HG03565 (cell line): Measurements from ENCODE around the gene NDUFV1.
"Not testable (repeated sequence)": the region's sequence is repeated elsewhere in the genome, so short reads cannot be mapped to it uniquely, and the experiment has no call there.

Experiments used
- ATAC-seq: cut with Tn5 transposase; IDR thresholded peaks from one replicate; pipeline ENCODE4 v1.9.1; 2021; ENCODE audit warnings: mild to moderate bottlenecking, moderate library complexity; ENCODE audit not compliant: unreplicated experiment

NDUFV1 gene

DNA sequence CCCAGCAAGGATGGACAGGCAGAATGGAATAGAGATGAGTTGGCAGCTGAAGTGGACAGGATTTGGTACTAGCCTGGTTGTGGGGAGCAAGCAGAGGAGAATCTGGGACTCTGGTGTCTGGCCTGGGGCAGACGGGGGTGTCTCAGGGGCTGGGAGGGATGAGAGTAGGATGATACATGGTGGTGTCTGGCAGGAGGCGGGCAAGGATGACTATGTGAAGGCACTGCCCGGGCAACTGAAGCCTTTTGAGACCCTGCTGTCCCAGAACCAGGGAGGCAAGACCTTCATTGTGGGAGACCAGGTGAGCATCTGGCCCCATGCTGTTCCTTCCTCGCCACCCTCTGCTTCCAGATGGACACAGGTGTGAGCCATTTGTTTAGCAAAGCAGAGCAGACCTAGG is 20.8 kb upstream of the NDUFV1 start:
- no peak for ATAC-seq

- ATAC-seq = no peak
Observed at GRCh38 chr11:67586568-67587250, 20.0 kb upstream of the NDUFV1 start.

DNA sequence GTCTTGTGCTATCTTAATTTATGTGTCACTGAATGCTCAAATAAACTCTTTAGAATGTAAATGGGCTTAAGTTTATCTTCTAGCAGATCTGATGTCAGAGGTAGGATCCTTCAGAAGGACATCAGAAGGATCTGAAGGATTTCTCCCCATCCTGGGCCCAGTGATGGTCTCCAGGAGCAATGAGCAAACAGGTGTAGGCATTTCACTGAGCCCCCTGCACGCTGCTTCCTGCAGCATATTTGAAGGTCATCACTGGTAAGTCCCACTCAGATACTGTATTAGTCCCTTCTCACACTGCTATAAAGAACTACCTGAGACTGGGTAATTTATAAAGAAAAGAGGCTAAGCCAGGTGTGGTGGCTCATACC is 18.6 kb upstream of the NDUFV1 start:
- peak; percentile 32 for ATAC-seq

DNA sequence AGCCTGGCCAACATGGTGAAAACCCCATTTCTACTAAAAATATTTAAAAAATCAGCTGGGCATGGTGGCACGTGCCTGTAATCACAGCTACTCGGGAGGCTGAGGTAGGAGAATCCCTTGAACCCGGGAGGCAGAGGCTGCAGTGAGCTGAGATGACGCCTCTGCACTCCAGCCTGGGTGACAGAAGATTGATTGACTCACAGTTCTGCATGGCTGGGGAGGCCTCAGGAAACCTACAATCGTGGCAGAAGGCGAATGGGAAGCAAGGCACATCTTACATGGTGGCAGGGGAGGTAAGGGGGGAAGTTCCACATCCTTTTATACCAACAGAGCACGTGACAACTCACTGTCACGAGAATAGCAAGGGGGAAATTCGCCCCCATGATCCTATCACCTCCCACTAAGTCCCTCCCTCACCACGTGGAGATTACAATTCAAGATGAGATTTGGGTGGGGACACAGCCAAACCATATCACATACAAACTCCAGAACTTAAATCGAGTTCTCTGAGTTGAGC is 17.8 kb upstream of the NDUFV1 start:
- not testable (repeated sequence) for ATAC-seq

DNA sequence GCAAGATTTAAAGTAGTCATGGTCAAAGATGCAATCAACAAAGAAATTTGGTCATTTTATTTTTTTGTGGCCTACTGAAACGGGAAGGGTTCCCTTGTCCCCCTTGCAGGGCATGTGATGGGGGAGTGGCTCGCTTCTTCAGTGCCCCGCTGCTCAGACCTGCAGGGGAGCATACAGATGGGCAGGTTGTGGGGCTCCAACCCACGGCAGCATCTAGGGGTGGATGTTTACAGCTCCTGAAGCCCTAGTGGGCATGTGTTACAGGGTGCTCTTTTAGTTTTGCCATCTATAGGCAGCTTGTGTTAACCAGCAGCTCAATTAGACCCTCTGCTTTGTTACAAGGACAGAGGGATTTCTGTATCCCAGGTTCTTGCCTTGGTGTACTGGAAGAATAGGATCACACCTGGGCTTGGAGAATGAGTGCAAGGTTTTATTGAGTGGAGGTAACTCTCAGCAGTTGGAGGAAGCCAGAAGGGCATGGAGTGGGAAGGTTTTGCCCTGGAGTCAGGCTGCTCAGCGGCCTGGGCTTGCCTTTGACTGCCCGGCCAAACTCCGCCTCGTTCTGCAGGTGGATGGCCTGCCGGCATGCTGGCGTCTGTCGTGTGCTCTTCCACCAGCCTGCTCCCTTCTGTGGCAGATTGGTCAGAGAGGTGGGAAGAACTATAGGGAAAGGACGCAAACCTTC is 13.7 kb upstream of the NDUFV1 start:
- no peak for ATAC-seq

- no peak for ATAC-seq
Observed at GRCh38 chr11:67593565-67593905, 13.2 kb upstream of the NDUFV1 start.

GRCh38 chr11:67594480-67594879 is 12.3 kb upstream of the NDUFV1 start:
- no peak for ATAC-seq

DNA sequence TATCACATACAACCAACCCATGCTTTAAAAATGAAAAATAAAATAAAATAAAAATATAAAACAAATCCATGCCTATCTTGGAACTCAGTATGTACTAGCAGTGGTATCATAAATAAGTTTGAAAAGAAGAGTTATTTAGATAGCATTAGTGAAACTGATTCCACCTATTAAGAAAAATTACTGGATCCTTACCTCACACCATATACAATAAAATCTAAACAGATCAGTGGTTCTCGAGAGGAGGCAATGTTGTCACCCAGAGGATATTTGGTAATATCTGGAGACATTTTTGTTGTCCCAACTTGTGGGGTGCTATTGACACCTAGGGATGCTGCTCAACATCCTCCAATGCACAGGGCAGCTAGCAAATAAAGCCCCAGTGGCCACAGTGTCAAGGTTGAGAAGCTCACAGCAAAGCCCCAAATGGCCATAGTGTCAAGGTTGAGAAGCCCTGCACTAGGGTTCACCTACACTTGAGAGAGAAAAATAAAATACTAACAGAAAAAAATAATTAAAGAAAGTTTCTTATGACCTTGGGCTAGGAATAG is 9.9 kb upstream of the NDUFV1 start:
- no peak for ATAC-seq

DNA sequence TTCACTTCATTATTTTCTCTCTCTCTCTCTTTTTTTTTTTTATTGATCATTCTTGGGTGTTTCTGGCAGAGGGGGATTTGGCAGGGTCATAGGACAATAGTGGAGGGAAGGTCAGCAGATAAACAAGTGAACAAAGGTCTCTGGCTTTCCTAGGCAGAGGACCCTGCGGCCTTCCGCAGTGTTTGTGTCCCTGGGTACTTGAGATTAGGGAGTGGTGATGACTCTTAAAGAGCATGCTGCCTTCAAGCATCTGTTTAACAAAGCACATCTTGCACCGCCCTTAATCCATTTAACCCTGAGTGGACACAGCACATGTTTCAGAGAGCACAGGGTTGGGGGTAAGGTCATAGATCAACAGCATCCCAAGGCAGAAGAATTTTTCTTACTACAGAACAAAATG is 9.3 kb upstream of the NDUFV1 start:
- ATAC-seq = not testable (repeated sequence)

- ATAC-seq = not testable (repeated sequence)
Observed at GRCh38 chr11:67597963-67598362, 8.8 kb upstream of the NDUFV1 start.

DNA sequence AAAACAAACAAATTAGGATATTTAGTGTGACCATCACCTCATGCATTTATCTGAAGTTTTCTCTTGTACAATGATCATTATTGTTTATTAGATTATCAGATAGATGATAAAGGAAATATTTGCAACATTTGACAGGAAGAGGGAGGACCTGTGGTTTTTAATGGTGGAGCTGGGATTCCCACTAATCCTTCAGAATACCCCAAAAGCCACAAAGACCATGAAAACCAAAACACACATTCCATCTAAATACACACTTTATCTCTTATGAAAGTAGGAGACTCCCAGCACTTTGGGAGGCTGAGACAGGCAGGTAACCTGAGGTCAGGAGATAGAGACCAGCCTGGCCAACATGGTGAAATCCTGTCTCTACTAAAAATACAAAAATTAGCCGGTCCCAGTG is 7.6 kb upstream of the NDUFV1 start:
- ATAC-seq = no peak

GRCh38 chr11:67600324-67601029 is 6.3 kb upstream of the NDUFV1 start:
- no peak for ATAC-seq

DNA sequence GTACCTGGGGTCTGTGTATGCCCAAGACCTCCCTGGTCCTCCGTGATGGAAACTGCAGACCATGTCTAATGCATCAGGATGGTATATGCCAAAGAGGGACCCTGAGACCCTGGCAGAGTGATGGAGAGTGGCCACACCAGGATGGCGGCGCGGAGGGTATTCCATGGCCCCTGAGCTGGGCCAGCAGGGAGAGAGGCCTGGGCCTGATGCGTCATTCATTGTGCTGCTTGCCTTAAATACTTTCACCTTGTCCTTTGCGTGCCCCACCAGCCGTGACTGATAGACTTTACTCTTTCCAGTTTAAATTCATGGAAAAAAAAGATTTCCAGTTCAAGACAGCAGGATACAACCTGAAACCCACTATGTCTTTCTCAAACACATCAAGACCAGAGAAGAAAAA is 5.6 kb upstream of the NDUFV1 start:
- ATAC-seq = no peak

DNA sequence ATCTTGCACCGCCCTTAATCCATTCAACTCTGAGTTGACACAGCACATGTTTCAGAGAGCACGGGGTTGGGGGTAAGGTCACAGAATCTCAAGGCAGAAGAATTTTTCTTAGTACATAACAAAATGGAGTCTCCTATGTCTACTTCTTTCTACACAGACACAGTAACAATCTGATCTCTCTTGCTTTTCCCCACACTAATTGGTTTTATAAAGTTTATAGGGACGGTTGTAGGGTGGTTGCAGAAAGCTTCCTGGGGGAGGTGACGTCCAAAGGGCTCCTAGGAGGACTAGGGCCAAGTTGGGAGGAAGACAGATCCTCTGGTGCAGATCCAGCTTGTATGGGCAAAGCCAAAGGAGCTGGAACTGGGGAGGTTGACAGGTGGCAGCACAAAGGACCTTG is 2.6 kb upstream of the NDUFV1 start:
- ATAC-seq = not testable (repeated sequence)

- ATAC-seq = no peak
Observed at GRCh38 chr11:67604815-67605214, 1.9 kb upstream of the NDUFV1 start.

DNA sequence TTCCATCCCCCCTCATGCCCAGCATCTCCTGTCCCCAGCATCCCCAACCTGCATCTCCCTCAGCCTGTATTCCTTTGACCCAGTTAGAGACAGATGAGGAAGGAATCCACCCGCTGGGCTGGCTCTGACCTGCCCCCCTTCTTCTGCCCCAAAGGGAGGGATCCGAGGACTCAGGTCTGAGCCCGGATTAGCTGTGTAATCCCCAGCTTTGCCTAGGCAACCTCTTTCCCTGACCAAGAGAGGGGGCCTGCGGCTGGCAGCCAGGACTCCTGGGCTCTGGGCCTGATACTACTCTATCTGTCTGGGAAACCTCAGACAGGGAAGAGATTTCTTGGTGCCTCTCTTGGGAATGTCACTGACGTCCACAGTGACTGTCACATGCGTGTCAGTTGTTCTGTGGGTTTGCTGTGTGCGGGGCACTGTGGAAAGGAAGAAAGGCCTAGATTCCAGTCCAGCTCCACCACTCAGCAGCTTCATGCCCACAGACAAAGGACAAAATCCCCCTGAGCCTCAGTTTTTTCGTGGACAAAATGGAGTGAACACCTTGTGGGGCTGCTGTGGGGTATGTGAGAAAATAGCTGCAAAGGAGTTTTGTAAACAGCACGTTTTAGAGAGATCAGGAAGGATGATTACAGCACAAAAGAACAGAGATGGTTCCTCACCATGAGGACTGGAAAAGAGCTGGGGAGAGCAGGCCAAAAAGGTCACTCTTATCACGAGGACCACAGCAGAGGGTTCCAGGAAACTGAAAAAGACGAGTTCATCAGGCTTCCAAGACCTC is 1.3 kb upstream of the NDUFV1 start:
- no peak for ATAC-seq

DNA sequence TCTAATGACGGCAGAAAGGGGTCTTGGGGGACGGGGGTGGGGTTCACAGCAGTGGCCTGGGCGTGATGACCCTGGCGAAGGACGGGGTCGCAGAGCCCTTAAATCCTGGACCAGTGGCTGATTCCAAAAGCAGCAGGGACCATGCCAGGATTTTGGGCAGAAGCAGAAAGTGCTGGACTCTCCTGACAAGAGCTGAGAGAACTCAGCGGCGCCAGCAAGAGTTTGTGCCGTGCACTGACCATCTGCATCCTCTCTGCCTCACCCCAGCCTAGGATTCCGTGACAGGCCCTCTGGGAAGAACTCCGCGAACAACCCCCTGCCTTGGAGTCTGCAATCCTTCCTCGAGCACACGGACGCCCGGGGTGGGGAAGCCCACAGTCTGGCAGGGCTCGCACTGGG is 644 bp upstream of the NDUFV1 start:
- no peak for ATAC-seq

- ATAC-seq = no peak
Observed at GRCh38 chr11:67607507-67607906, 771 bp downstream of the NDUFV1 start.

DNA sequence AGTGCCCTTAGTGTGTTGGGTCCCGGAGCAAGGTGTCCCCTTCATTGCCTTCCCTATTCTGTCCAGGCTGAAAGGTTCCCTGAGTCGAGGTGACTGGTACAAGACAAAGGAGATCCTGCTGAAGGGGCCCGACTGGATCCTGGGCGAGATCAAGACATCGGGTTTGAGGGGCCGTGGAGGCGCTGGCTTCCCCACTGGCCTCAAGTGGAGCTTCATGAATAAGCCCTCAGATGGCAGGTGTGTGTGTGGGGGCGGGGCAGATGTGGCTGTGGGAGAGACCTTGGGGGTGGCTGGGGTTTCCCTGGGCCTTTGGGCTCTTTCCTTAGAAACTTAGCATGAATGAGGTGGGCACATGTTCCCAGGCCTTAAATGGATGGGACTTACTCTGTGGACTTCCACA is 1.8 kb downstream of the NDUFV1 start:
- no peak for ATAC-seq

DNA sequence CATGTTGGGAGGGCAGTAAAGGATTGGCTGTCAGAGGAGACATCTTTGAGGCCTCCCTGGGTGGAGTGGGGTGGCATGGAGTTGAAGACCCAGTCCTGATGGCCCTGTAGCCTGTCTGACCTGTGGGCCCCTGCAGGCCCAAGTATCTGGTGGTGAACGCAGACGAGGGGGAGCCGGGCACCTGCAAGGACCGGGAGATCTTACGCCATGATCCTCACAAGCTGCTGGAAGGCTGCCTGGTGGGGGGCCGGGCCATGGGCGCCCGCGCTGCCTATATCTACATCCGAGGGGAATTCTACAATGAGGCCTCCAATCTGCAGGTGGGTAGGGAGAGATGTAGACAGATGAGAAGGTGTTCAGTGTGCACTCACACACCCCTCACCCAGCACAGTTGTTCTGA is 2.6 kb downstream of the NDUFV1 start:
- ATAC-seq = no peak

DNA sequence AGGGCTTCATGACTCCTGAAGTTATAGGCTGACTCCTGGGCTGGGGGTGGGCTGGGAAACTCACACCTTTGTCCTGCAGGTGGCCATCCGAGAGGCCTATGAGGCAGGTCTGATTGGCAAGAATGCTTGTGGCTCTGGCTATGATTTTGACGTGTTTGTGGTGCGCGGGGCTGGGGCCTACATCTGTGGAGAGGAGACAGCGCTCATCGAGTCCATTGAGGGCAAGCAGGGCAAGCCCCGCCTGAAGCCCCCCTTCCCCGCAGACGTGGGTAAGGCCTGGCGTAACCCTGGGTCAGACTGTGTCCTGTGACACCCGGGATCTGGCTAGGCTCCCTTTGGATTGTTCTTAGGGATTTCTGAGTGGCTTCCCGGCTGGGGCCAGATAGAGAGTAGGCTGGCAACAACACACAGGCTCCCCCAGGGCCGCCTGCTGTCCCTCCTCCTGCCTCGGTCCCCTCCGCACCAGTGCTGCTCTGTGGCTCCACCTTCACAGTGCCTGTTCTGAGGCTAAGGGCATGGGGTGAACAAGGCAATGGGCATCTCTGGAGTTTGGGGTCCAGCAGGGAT is 3.6 kb downstream of the NDUFV1 start:
- ATAC-seq = no peak
